CD4-positive, alpha-beta T cell (primary cell): Measurements from ENCODE around the gene MPG. TPM values are rescaled to one million over a fixed set of nuclear protein-coding genes. Genes with fewer than 3 reads are reported as not detected.

Experiments used
- ATAC-seq: fragments of 200-7000 bp; cut with Tn5 transposase; one replicate; pipeline ENCODE4 v1.10.0; 2022; ENCODE audit warnings: mild to moderate bottlenecking; ENCODE audit not compliant: poor library complexity
- CTCF ChIA-PET: fragments of 350-600 bp; sonication (Branson Sonifier 250); formaldehyde crosslinking; loops from one replicate; lab custom pipeline; 2021; ENCODE audit warnings: antibody characterized with exemption, inconsistent platforms; lab: Charles Lee
- POLR2A ChIA-PET: fragments of 350-600 bp; sonication (Branson Sonifier 250); formaldehyde crosslinking; loops from one replicate; lab custom pipeline; 2021; ENCODE audit warnings: antibody characterized with exemption, inconsistent platforms; lab: Charles Lee
- DNase-seq, 14 experiments: peaks; one replicate each; pipeline ENCODE4 v3.0.0-alpha.2; 2013 to 2020; ENCODE audit warnings: mixed read lengths in 2 of 14
- H3K27ac ChIP-seq, 2 donors: one replicate each; pipeline versions ENCODE4 v1.5.1 to v1.7.0; 2013; ENCODE audit warnings: low read length in 2 of 2, low read depth in 1 of 2, mild to moderate bottlenecking in 1 of 2
- H3K27me3 ChIP-seq, 2 experiments: 1 replicate in 1 of 2; 2 replicates in 1 of 2; pipeline versions ENCODE4 v1.6.1 to v1.7.0; 2013; ENCODE audit warnings: low read length in 2 of 2, control low read depth in 1 of 2, mild to moderate bottlenecking in 1 of 2, moderate library complexity in 1 of 2; ENCODE audit not compliant: insufficient read depth in 2 of 2, control insufficient read depth in 1 of 2
- H3K36me3 ChIP-seq: one replicate; pipeline ENCODE4 v1.6.1; 2013; ENCODE audit warnings: low read length, control low read depth; ENCODE audit not compliant: insufficient read depth
- H3K4me1 ChIP-seq: one replicate; pipeline ENCODE4 v1.6.1; 2013; ENCODE audit warnings: low read length, control low read depth; ENCODE audit not compliant: insufficient read depth
- H3K4me3 ChIP-seq: one replicate; pipeline ENCODE4 v1.5.1; 2013; ENCODE audit warnings: mild to moderate bottlenecking, low read length, moderate library complexity
- H3K9me3 ChIP-seq, 2 experiments: 1 replicate in 1 of 2; 2 replicates in 1 of 2; pipeline versions ENCODE4 v1.6.1 to v1.7.0; 2013; ENCODE audit warnings: low read length in 2 of 2, mild to moderate bottlenecking in 2 of 2, control low read depth in 1 of 2, moderate library complexity in 1 of 2; ENCODE audit not compliant: control insufficient read depth in 1 of 2, insufficient read depth in 1 of 2
- H3K27ac Mint-ChIP-seq: one replicate; pipeline ENCODE4 v1.8.0; 2020; ENCODE audit warnings: mixed read lengths
- H3K27me3 Mint-ChIP-seq: one replicate; pipeline ENCODE4 v1.8.0; 2021; ENCODE audit warnings: mixed read lengths
- H3K36me3 Mint-ChIP-seq: one replicate; pipeline ENCODE4 v1.8.0; 2021; ENCODE audit warnings: low read depth, mixed read lengths
- H3K4me1 Mint-ChIP-seq: one replicate; pipeline ENCODE4 v1.8.0; 2021; ENCODE audit warnings: low read depth, mixed read lengths
- H3K4me3 Mint-ChIP-seq: one replicate; pipeline ENCODE4 v1.8.0; 2020; ENCODE audit warnings: mild to moderate bottlenecking, mixed read lengths
- H3K9me3 Mint-ChIP-seq: one replicate; pipeline ENCODE4 v1.8.0; 2020; ENCODE audit warnings: mixed read lengths
- intact Hi-C, 2 experiments: fragments of 100-400 bp; cut with DNase I in 1 of 2; cut with micrococcal nuclease in 1 of 2; formaldehyde crosslinking; loops; one replicate each; pipeline versions ENCODE4 v1.15.1 to v1.9.0; 2023 to 2025; cut with DNase I, micrococcal nuclease
- total RNA-seq, 174 experiments: library from RNA in 2 of 174; stranded (reverse) in 2 of 174; gene quantifications; one replicate each; pipeline ENCODE4 v1.2.3 and lab custom pipeline; 2021 to 2026
- TF ChIP-seq, protein P1 (sequence below): fragments of 200-600 bp; IDR thresholded peaks from one replicate; pipeline ENCODE4 v1.8.0; 2022; ENCODE audit warnings: antibody characterized with exemption, mild to moderate bottlenecking

MPG gene
- total RNA-seq, 2 experiments from 2014 or later = 14.1 to 17.1 TPM

DNA sequence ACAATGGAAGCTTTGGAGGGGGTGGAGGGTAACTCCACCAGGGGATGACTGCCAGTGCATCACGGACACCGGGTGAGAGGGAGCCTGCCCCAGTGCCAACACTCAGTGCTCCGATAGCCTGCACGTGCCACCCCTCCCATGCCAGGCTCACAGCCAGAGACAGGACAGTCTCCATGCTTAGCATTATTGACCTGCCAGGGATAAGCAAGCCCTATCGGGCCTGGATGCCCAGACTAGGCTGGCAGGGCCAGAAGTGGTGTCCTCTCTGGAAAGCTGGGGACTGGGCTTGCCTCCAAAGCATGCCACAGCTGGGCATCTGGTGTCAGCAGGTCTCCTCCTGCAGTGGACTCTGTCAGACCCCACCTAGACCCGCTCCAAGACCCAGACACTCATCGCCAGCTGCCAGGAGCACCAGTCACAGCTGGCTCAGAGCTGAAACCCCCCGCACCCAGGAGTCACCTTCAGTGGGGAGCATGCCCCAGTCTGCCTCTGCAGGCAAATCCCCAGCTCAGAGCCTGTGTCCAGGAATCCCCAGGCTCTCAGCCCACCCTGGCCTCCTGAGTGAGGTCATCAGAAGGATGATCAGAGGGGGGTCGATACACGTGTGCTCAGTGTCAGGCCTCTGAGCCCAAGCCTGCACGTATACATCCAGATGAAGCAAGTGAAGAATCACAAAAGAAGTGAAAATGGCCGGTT, 3.8 kb upstream of the MPG start:
- no peak for ATAC-seq
- H3K27me3 ChIP-seq = peaks cover 19 to 39% of the 10 kb centered on the region in 2 experiments
- no peak overlapping the region for H3K4me3 Mint-ChIP-seq
- H3K9me3 Mint-ChIP-seq = no peaks in the 10 kb centered on the region
- H3K27ac Mint-ChIP-seq = no peak overlapping the region
- H3K4me1 Mint-ChIP-seq = peaks cover 26% of the 10 kb centered on the region
- TF ChIP-seq, protein P1, sequence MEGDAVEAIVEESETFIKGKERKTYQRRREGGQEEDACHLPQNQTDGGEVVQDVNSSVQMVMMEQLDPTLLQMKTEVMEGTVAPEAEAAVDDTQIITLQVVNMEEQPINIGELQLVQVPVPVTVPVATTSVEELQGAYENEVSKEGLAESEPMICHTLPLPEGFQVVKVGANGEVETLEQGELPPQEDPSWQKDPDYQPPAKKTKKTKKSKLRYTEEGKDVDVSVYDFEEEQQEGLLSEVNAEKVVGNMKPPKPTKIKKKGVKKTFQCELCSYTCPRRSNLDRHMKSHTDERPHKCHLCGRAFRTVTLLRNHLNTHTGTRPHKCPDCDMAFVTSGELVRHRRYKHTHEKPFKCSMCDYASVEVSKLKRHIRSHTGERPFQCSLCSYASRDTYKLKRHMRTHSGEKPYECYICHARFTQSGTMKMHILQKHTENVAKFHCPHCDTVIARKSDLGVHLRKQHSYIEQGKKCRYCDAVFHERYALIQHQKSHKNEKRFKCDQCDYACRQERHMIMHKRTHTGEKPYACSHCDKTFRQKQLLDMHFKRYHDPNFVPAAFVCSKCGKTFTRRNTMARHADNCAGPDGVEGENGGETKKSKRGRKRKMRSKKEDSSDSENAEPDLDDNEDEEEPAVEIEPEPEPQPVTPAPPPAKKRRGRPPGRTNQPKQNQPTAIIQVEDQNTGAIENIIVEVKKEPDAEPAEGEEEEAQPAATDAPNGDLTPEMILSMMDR = no peak
- H3K36me3 Mint-ChIP-seq = no peaks in the 10 kb centered on the region
- H3K27me3 Mint-ChIP-seq = peaks cover 48% of the 10 kb centered on the region
- no peak overlapping the region for H3K27ac ChIP-seq
- POLR2A ChIA-PET = no interaction called here
- peaks cover 0 to 12% of the 10 kb centered on the region in 2 experiments for H3K9me3 ChIP-seq
- no peaks in the 10 kb centered on the region for H3K36me3 ChIP-seq
- H3K4me1 ChIP-seq = peaks cover 38% of the 10 kb centered on the region
- intact Hi-C loops = no loop called here
- H3K4me3 ChIP-seq = no peak overlapping the region
- CTCF ChIA-PET = interaction anchor here (2.7 kb wide), 1 partner anchor 9 kb away, joined by 16 read pairs; no protein-coding TSS in a partner anchor
- DNase-seq = no peak

DNA sequence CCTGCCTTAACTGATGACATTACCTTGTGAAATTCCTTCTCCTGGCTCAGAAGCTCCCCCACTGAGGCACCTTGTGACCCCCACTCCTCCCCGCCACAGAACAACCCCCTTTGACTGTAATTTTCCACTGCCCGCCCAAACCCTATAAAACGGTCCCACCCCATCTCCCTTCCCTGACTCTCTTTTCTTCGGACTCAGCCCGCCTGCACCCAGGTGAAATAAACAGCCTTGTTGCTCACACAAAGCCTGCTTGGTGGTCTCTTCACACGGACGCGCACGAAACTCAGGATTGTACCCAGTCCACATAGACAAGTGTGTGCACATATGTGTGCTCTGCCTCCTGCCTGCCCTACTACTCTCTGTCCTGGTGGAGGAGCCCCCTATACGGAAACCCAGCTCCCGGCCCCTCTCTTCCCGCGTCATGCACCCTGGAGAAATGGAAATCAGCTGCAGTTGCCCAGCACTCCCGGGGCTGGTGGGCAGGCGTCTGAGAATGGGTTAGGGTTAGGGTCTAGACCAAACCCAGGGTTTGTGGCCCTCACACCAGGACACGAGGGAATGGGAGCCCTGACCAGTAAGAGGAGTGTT, 3.2 kb upstream of the MPG start:
- CTCF ChIA-PET = interaction anchor here (2.7 kb wide), 1 partner anchor 9 kb away, joined by 16 read pairs; no protein-coding TSS in a partner anchor
- peaks cover 38% of the 10 kb centered on the region for H3K4me1 ChIP-seq
- POLR2A ChIA-PET = interaction anchor here (0.8 kb wide), 1 partner anchor 11 kb away, joined by 3 read pairs; no protein-coding TSS in a partner anchor
- TF ChIP-seq, protein P1 = no peak
- no peak overlapping the region for H3K27ac Mint-ChIP-seq
- peak overlapping the region; percentile 20 for H3K4me3 Mint-ChIP-seq
- intact Hi-C loops = no loop called here
- H3K4me1 Mint-ChIP-seq = peaks cover 26% of the 10 kb centered on the region
- no peaks in the 10 kb centered on the region for H3K36me3 Mint-ChIP-seq
- DNase-seq (no peak), ATAC-seq (no peak)
- peaks cover 41% of the 10 kb centered on the region for H3K27me3 Mint-ChIP-seq
- H3K9me3 Mint-ChIP-seq = no peaks in the 10 kb centered on the region
- no peak overlapping the region for H3K4me3 ChIP-seq
- H3K9me3 ChIP-seq = peaks cover 0 to 12% of the 10 kb centered on the region in 2 experiments
- H3K36me3 ChIP-seq = peaks cover 4% of the 10 kb centered on the region
- no peak overlapping the region for H3K27ac ChIP-seq
- H3K27me3 ChIP-seq = peaks cover 19 to 37% of the 10 kb centered on the region in 2 experiments

DNA sequence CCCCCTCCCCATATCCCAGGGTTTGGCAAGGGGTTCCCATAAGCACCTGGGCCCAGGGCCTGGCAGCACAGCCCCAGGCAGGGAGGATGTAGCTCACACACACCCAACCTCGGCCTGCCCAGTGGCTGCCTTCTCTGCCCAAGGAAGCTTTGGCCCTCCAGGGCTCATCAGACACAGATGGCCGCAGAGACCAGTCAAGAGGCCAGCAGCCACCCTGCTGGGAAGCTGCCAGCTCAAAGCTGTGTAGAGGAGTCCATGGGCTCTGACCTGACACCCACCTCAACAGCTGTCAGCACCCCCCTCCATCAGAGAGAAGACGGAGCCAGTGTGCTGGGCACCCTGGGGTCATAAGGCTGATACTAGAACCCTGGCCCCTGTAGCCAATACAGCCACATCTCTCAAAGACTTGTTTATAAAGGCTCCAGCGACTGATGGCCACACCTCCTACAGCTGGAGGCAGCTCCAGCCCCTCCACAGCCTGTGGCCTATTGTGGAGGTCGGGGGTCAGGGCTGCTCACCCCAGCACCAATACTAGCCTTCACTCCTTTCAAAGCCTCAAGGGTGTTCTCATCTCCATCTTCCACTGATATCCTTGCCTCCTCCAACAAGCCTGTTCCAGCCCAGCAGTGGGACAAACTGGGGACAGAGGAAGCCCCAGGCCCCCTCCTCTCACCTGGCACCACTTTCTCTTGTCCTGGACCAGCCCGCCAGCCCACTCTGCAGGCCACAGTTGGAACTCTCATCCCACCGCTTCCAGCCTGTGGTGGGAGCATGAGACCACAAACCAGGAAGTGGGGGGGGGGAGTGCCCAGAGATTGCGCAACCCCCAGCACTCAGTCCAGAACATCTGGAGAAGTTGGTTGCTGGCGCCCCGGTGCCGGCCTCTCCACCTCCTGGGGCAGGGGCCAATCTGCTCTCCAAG, 2.2 kb upstream of the MPG start:
- H3K27me3 Mint-ChIP-seq = peaks cover 31% of the 10 kb centered on the region
- no peaks in the 10 kb centered on the region for H3K9me3 Mint-ChIP-seq
- H3K36me3 ChIP-seq = peaks cover 6% of the 10 kb centered on the region
- H3K4me1 Mint-ChIP-seq = peaks cover 26% of the 10 kb centered on the region
- intact Hi-C loops = no loop called here
- POLR2A ChIA-PET = interaction anchor here (0.8 kb wide), 1 partner anchor 10 kb away, joined by 3 read pairs; no protein-coding TSS in a partner anchor
- peaks cover 0 to 12% of the 10 kb centered on the region in 2 experiments for H3K9me3 ChIP-seq
- CTCF ChIA-PET = interaction anchor here (2.6 to 2.7 kb wide), 2 partner anchors 10 to 21 kb away, joined by 13 to 16 read pairs; no protein-coding TSS in a partner anchor
- no peak overlapping the region for H3K4me3 ChIP-seq
- H3K36me3 Mint-ChIP-seq = no peaks in the 10 kb centered on the region
- no peak overlapping the region for H3K27ac ChIP-seq
- ATAC-seq (no peak), DNase-seq (peak in 4 of 14 experiments; percentile 13 to 54 (median 35))
- no peak overlapping the region for H3K27ac Mint-ChIP-seq
- peak overlapping the region; percentile 86 for H3K4me3 Mint-ChIP-seq
- TF ChIP-seq, protein P1 = no peak
- peaks cover 18 to 28% of the 10 kb centered on the region in 2 experiments for H3K27me3 ChIP-seq
- peaks cover 38% of the 10 kb centered on the region for H3K4me1 ChIP-seq
